CD14-positive monocyte (primary cell): ENCODE measurements around the gene UTP3. TPM values are rescaled to one million over a fixed set of nuclear protein-coding genes. Genes with fewer than 3 reads are reported as not detected.
"Not testable (repeated sequence)": the region's sequence is repeated elsewhere in the genome, so short reads cannot be mapped to it uniquely, and the experiment has no call there.

Source experiments
- DNase-seq, 3 donors: peaks; one replicate each; pipeline ENCODE4 v3.0.0-alpha.2; 2011 to 2022
- H2AFZ ChIP-seq: 2 replicates; pipeline ENCODE4 v1.6.0; 2012; ENCODE audit warnings: mild to moderate bottlenecking, low read depth, low read length, inconsistent platforms; ENCODE audit not compliant: insufficient read depth, poor library complexity, severe bottlenecking
- H3K27ac ChIP-seq, 2 donors: 1 replicate in 1 of 2; 2 replicates in 1 of 2; pipeline ENCODE4 v1.5.1; 2012 to 2013; ENCODE audit warnings: low read length in 2 of 2, control low read depth in 1 of 2, inconsistent platforms in 1 of 2, low read depth in 1 of 2, mild to moderate bottlenecking in 1 of 2
- H3K27me3 ChIP-seq, 2 donors: one replicate each; pipeline versions ENCODE4 v1.6.0 to v1.6.1; 2011 to 2013; ENCODE audit warnings: low read length in 2 of 2; ENCODE audit not compliant: control insufficient read depth in 2 of 2, insufficient read depth in 2 of 2
- H3K36me3 ChIP-seq, 2 donors: replicated peaks in 1 of 2; 1 replicate in 1 of 2; 2 replicates in 1 of 2; pipeline versions ENCODE4 v1.5.1 to v1.6.1; 2012 to 2013; ENCODE audit warnings: low read length in 2 of 2, control low read depth in 1 of 2, inconsistent platforms in 1 of 2, mild to moderate bottlenecking in 1 of 2; ENCODE audit not compliant: insufficient read depth in 2 of 2, control insufficient read depth in 1 of 2
- H3K4me1 ChIP-seq, 2 donors: 1 replicate in 1 of 2; 2 replicates in 1 of 2; pipeline versions ENCODE4 v1.5.1 to v1.6.1; 2012 to 2013; ENCODE audit warnings: low read length in 2 of 2, control low read depth in 1 of 2, inconsistent platforms in 1 of 2, mild to moderate bottlenecking in 1 of 2, moderate library complexity in 1 of 2; ENCODE audit not compliant: insufficient read depth in 2 of 2, control insufficient read depth in 1 of 2
- H3K4me2 ChIP-seq: replicated peaks from 2 replicates; pipeline ENCODE3; 2012; ENCODE audit warnings: low read length, moderate library complexity, mild to moderate bottlenecking; ENCODE audit not compliant: poor library complexity, severe bottlenecking; ENCODE audit errors: extremely low read depth
- H3K4me3 ChIP-seq, 3 experiments: fragments of 200-600 bp in 1 of 3; sonication (generic) in 1 of 3; replicated peaks in 1 of 3; 1 replicate in 2 of 3; 2 replicates in 1 of 3; pipeline ENCODE4 v1.5.1; 2011 to 2013; ENCODE audit warnings: low read length in 3 of 3, mild to moderate bottlenecking in 3 of 3, control low read depth in 2 of 3, low read depth in 2 of 3, inconsistent platforms in 1 of 3, moderate library complexity in 1 of 3
- H3K79me2 ChIP-seq: 2 replicates; pipeline ENCODE4 v1.6.0; 2012; ENCODE audit warnings: mild to moderate bottlenecking, control low read depth, inconsistent platforms, low read length, moderate library complexity; ENCODE audit not compliant: insufficient read depth
- H3K9ac ChIP-seq: 2 replicates; pipeline ENCODE4 v1.6.0; 2017; ENCODE audit warnings: low read length, mild to moderate bottlenecking; ENCODE audit not compliant: insufficient read depth, poor library complexity, severe bottlenecking
- H3K9me3 ChIP-seq, 2 donors: replicated peaks in 1 of 2; 1 replicate in 1 of 2; 2 replicates in 1 of 2; pipeline versions ENCODE4 v1.5.1 to v1.6.1; 2012 to 2013; ENCODE audit warnings: low read length in 2 of 2, control low read depth in 1 of 2; ENCODE audit not compliant: control insufficient read depth in 1 of 2, insufficient read depth in 1 of 2
- H4K20me1 ChIP-seq: 2 replicates; pipeline ENCODE4 v1.6.0; 2012; ENCODE audit warnings: mild to moderate bottlenecking, low read length, control low read depth, moderate library complexity; ENCODE audit not compliant: insufficient read depth
- H3K27ac Mint-ChIP-seq, 7 donors: one replicate each; pipeline ENCODE4 v1.8.0; 2020; ENCODE audit warnings: mild to moderate bottlenecking in 7 of 7, mixed read lengths in 7 of 7, moderate library complexity in 6 of 7, inconsistent platforms in 2 of 7
- H3K27me3 Mint-ChIP-seq, 3 donors: one replicate each; pipeline ENCODE4 v1.8.0; 2021 to 2022; ENCODE audit warnings: low read depth in 3 of 3, mild to moderate bottlenecking in 3 of 3, mixed read lengths in 3 of 3, moderate library complexity in 3 of 3, inconsistent platforms in 1 of 3
- H3K36me3 Mint-ChIP-seq, 2 donors: one replicate each; pipeline ENCODE4 v1.8.0; 2020; ENCODE audit warnings: mixed read lengths in 2 of 2, inconsistent platforms in 1 of 2, mild to moderate bottlenecking in 1 of 2
- H3K4me1 Mint-ChIP-seq: one replicate; pipeline ENCODE4 v1.8.0; 2020; ENCODE audit warnings: mild to moderate bottlenecking, mixed read lengths
- H3K4me3 Mint-ChIP-seq, 2 donors: one replicate each; pipeline ENCODE4 v1.8.0; 2020; ENCODE audit warnings: mild to moderate bottlenecking in 2 of 2, mixed read lengths in 2 of 2, moderate library complexity in 1 of 2
- H3K9me3 Mint-ChIP-seq, 7 donors: one replicate each; pipeline ENCODE4 v1.8.0; 2020 to 2022; ENCODE audit warnings: mixed read lengths in 7 of 7, mild to moderate bottlenecking in 6 of 7, moderate library complexity in 6 of 7, inconsistent platforms in 2 of 7
- WGBS: methylation state at CpG from one replicate; pipeline ENCODE4 v1.1.5; 2013; ENCODE audit warnings: missing lambda C conversion rate; ENCODE audit not compliant: insufficient coverage; 5-methylcytosine and 5-hydroxymethylcytosine counted together
- intact Hi-C, 2 donors: fragments of 100-400 bp; cut with micrococcal nuclease; formaldehyde crosslinking; loops; one replicate each; pipeline versions ENCODE4 v1.15.0 to v1.15.1; 2023
- polyA plus RNA-seq, 3 donors: library from polyadenylated mRNA; depleted of rRNA in 1 of 3; unstranded in 2 of 3; stranded (reverse) in 1 of 3; fragments of 300-500 nt in 2 of 3; fragments of >200 nt in 1 of 3; fragmentation: Illumina TruSeq in 2 of 3; gene quantifications; 1 replicate in 2 of 3; 2 replicates in 1 of 3; pipeline ENCODE4 v1.2.3, GENCODE V29; 2012 to 2021
- TF ChIP-seq, protein P1 (sequence below): fragments of 200-600 bp; IDR thresholded peaks from one replicate; pipeline ENCODE4 v1.8.0; 2022; ENCODE audit warnings: antibody characterized with exemption, mild to moderate bottlenecking

UTP3 gene
- polyA plus RNA-seq, 3 donors: 3.0 to 10.8 (median 5.0) TPM

DNA sequence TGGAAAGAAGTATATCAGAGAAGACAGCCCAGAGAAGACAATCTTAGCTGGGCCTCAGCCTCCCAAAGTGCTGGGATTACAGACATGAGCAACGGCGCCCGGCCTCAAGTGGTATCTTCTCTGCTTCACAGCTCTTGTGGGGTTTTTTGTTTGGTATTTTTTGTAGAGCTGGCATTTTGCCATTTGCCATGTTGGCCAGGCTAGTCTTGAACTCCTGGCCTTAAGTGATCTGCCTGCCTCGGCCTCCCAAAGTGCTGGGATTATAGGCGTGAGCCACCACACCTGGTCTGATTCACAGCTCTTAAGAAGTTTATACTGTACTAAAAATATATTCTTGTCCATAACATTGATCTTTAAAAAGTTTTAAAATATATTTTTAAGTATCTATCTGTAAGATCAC lies 12.4 kb downstream of the UTP3 start:
- Mint-ChIP-seq H3K36me3 (peaks cover 0 to 3% of the 10 kb centered on the region in 2 donors), H3K4me3 (no peak overlapping the region), H3K27ac (no peak overlapping the region), H3K9me3 (no peaks in the 10 kb centered on the region), H3K27me3 (no peaks in the 10 kb centered on the region), H3K4me1 (peaks cover 8% of the 10 kb centered on the region)
- Histone ChIP-seq H3K27me3 (no peaks in the 10 kb centered on the region), H3K4me2 (no peak overlapping the region), H3K9ac (no peak overlapping the region), H3K9me3 (no peaks in the 10 kb centered on the region), H2AFZ (no peak overlapping the region), H3K4me3 (no peak overlapping the region), H3K27ac (no peak overlapping the region), H4K20me1 (no peaks in the 10 kb centered on the region), H3K4me1 (peaks cover 7 to 12% of the 10 kb centered on the region in 2 donors), H3K36me3 (no peaks in the 10 kb centered on the region), H3K79me2 (peaks cover 1% of the 10 kb centered on the region)
- DNase-seq: no peak
- WGBS: no CpG with 5 or more reads among the region's 5 CpGs
- TF ChIP-seq, protein P1, sequence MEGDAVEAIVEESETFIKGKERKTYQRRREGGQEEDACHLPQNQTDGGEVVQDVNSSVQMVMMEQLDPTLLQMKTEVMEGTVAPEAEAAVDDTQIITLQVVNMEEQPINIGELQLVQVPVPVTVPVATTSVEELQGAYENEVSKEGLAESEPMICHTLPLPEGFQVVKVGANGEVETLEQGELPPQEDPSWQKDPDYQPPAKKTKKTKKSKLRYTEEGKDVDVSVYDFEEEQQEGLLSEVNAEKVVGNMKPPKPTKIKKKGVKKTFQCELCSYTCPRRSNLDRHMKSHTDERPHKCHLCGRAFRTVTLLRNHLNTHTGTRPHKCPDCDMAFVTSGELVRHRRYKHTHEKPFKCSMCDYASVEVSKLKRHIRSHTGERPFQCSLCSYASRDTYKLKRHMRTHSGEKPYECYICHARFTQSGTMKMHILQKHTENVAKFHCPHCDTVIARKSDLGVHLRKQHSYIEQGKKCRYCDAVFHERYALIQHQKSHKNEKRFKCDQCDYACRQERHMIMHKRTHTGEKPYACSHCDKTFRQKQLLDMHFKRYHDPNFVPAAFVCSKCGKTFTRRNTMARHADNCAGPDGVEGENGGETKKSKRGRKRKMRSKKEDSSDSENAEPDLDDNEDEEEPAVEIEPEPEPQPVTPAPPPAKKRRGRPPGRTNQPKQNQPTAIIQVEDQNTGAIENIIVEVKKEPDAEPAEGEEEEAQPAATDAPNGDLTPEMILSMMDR: no peak
- intact Hi-C loops: loop anchor here (5.0 to 10.0 kb wide), 2 partner anchors 37 to 54 kb away; no protein-coding TSS in a partner anchor

DNA sequence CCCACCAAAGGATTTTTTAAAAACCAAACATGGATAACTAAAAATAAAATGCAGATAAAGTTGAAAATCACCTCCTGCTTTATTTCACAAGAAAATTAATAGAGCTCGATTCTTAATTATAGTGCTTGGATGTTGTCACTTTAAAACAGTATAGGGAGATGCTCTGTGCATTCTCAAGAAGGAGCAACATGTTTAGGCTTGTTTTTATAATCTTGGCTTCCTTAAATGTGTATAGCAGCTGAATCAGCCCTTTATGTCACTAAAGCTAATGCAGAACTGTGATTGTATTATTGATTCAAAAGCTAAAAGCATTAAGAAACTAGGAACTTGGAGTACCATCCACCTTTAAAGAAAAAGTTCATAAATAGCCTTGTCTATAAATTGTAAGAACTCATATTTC lies 12.9 kb downstream of the UTP3 start:
- TF ChIP-seq, protein P1: no peak
- Histone ChIP-seq H3K4me2 (no peak overlapping the region), H3K79me2 (peaks cover 7% of the 10 kb centered on the region), H3K9ac (no peak overlapping the region), H3K4me3 (no peak overlapping the region), H3K9me3 (no peaks in the 10 kb centered on the region), H4K20me1 (no peaks in the 10 kb centered on the region), H2AFZ (no peak overlapping the region), H3K27me3 (no peaks in the 10 kb centered on the region), H3K27ac (no peak overlapping the region), H3K4me1 (peaks cover 12 to 17% of the 10 kb centered on the region in 2 donors), H3K36me3 (no peaks in the 10 kb centered on the region)
- Mint-ChIP-seq H3K4me1 (peaks cover 13% of the 10 kb centered on the region), H3K36me3 (no peaks in the 10 kb centered on the region), H3K9me3 (no peaks in the 10 kb centered on the region), H3K4me3 (no peak overlapping the region), H3K27ac (no peak overlapping the region), H3K27me3 (no peaks in the 10 kb centered on the region)
- DNase-seq: no peak
- no CpG with 5 or more reads among the region's 1 CpG for WGBS
- intact Hi-C loops: loop anchor here (5.0 to 10.0 kb wide), 2 partner anchors 36 to 54 kb away; no protein-coding TSS in a partner anchor

DNA sequence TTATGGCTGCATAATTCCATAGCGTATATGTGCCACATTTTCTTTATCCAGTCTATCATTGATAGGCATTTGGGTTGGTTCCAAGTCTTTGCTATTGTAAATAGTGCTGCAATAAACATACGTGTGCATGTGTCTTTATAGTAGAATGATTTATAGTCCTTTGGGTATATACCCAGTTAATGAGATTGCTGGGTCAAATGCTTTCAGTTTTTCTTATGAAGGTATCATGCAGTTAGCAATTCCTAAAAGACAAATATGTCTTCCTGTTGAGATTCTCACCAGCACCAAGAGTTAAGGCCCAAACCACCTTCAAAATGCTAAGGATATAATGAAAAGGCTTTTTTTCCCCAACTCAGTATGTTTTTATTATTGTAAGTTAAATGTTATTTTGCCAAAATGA lies 14.3 kb downstream of the UTP3 start:
- H3K4me3 ChIP-seq, H3K27me3 ChIP-seq, H3K9ac ChIP-seq, H2AFZ ChIP-seq, H3K4me3 Mint-ChIP-seq, H3K9me3 Mint-ChIP-seq, H3K36me3 ChIP-seq, DNase-seq, H3K4me2 ChIP-seq, H3K9me3 ChIP-seq, H3K27ac Mint-ChIP-seq, H4K20me1 ChIP-seq, H3K27ac ChIP-seq, H3K36me3 Mint-ChIP-seq, H3K27me3 Mint-ChIP-seq: not testable (repeated sequence)
- intact Hi-C loops: loop anchor here (5.0 to 10.0 kb wide), 2 partner anchors 35 to 52 kb away; no protein-coding TSS in a partner anchor
- Histone ChIP-seq H3K79me2 (peaks cover 20% of the 10 kb centered on the region), H3K4me1 (peaks cover 17 to 30% of the 10 kb centered on the region in 2 donors)
- WGBS: no CpG with 5 or more reads among the region's 2 CpGs
- peaks cover 22% of the 10 kb centered on the region for H3K4me1 Mint-ChIP-seq
